SK-N-MC (cell line): ENCODE measurements around the gene SPSB3.

ENCODE experiments used
- DNase-seq: peaks from one replicate; pipeline ENCODE4 v3.0.0-alpha.2; 2011; ENCODE audit warnings: low read depth, low spot score
- H3K27ac ChIP-seq: fragments of 200-600 bp; sonication (generic); 2 replicates; pipeline ENCODE4 v1.5.1; 2016; ENCODE audit warnings: mixed run types
- H3K36me3 ChIP-seq: fragments of 200-600 bp; sonication (generic); 2 replicates; pipeline ENCODE4 v1.6.1; 2017; ENCODE audit warnings: antibody characterized with exemption, low read length, mixed read lengths; ENCODE audit not compliant: insufficient read depth
- H3K4me3 ChIP-seq: fragments of 200-600 bp; sonication (generic); 2 replicates; pipeline ENCODE4 v1.5.1; 2016
- H3K9ac ChIP-seq: fragments of 200-600 bp; sonication (generic); 2 replicates; pipeline ENCODE4 v1.8.0; 2017; ENCODE audit warnings: mixed run types, mixed read lengths; ENCODE audit not compliant: insufficient read length
- H3K9me3 ChIP-seq: fragments of 200-600 bp; sonication (generic); 2 replicates; pipeline ENCODE4 v1.6.1; 2017; ENCODE audit warnings: low read depth, mild to moderate bottlenecking, antibody characterized with exemption, low read length, moderate library complexity, mixed read lengths
- EZH2 ChIP-seq: fragments of 200-600 bp; sonication (generic); IDR thresholded peaks from one replicate; pipeline ENCODE4 v1.6.1; 2017; ENCODE audit warnings: antibody characterized with exemption
- FOXP2 ChIP-seq: optimal IDR thresholded peaks from 2 replicates; pipeline ENCODE3; 2011; ENCODE audit warnings: mild to moderate bottlenecking, moderate library complexity; ENCODE audit not compliant: insufficient read depth; ENCODE audit errors: extremely low read length, control extremely low read depth
- POLR2AphosphoS5 ChIP-seq: IDR thresholded peaks from 2 replicates; pipeline ENCODE4 v1.6.1; 2012; ENCODE audit warnings: mild to moderate bottlenecking, low read depth, low read length, borderline replicate concordance

The SPSB3 gene

GRCh38 chr16:1767116-1767994 is 15.0 kb downstream of the SPSB3 start:
- no peak overlapping the region for H3K27ac ChIP-seq
- TF ChIP-seq POLR2AphosphoS5 (no peak), EZH2 (no peak), FOXP2 (no peak)
- H3K4me3 ChIP-seq: no peak overlapping the region
- peaks cover 3% of the 10 kb centered on the region for H3K36me3 ChIP-seq
- DNase-seq: no peak
- no peaks in the 10 kb centered on the region for H3K9me3 ChIP-seq
- no peak overlapping the region for H3K9ac ChIP-seq

- Histone ChIP-seq H3K9ac (no peak overlapping the region), H3K36me3 (peaks cover 3% of the 10 kb centered on the region), H3K9me3 (no peaks in the 10 kb centered on the region), H3K4me3 (no peak overlapping the region), H3K27ac (no peak overlapping the region)
- no peak for TF ChIP-seq FOXP2
- no peak for TF ChIP-seq EZH2
- TF ChIP-seq POLR2AphosphoS5: no peak
- DNase-seq: no peak
Measured at GRCh38 chr16:1766701-1767100, 15.7 kb downstream of the SPSB3 start.

GRCh38 chr16:1766231-1766630 is 16.1 kb downstream of the SPSB3 start:
- no peak for DNase-seq
- no peak for TF ChIP-seq EZH2
- TF ChIP-seq FOXP2: no peak
- no peak for TF ChIP-seq POLR2AphosphoS5
- H3K27ac ChIP-seq: no peak overlapping the region
- H3K9me3 ChIP-seq: no peaks in the 10 kb centered on the region
- peaks cover 3% of the 10 kb centered on the region for H3K36me3 ChIP-seq
- H3K4me3 ChIP-seq: no peak overlapping the region
- no peak overlapping the region for H3K9ac ChIP-seq

- no peak overlapping the region for H3K9ac ChIP-seq
- H3K36me3 ChIP-seq: peaks cover 3% of the 10 kb centered on the region
- no peak for DNase-seq
Measured at GRCh38 chr16:1765826-1766225, 16.5 kb downstream of the SPSB3 start.

GRCh38 chr16:1764971-1765370 is 17.4 kb downstream of the SPSB3 start:
- no peak overlapping the region for H3K9ac ChIP-seq
- H3K36me3 ChIP-seq: no peaks in the 10 kb centered on the region; the same call in 1 of the 2 replicates
- no peak overlapping the region for H3K4me3 ChIP-seq
- no peak for DNase-seq
- no peaks in the 10 kb centered on the region for H3K9me3 ChIP-seq
- no peak for TF ChIP-seq EZH2
- no peak for TF ChIP-seq POLR2AphosphoS5
- TF ChIP-seq FOXP2: no peak
- no peak overlapping the region for H3K27ac ChIP-seq

More at GRCh38 chr16:1765826-1766225, 16.5 kb downstream of the SPSB3 start:
- H3K9me3 ChIP-seq: no peaks in the 10 kb centered on the region
- no peak overlapping the region for H3K27ac ChIP-seq
- TF ChIP-seq POLR2AphosphoS5: no peak
- TF ChIP-seq EZH2: no peak
- no peak for TF ChIP-seq FOXP2
- H3K4me3 ChIP-seq: no peak overlapping the region

DNA sequence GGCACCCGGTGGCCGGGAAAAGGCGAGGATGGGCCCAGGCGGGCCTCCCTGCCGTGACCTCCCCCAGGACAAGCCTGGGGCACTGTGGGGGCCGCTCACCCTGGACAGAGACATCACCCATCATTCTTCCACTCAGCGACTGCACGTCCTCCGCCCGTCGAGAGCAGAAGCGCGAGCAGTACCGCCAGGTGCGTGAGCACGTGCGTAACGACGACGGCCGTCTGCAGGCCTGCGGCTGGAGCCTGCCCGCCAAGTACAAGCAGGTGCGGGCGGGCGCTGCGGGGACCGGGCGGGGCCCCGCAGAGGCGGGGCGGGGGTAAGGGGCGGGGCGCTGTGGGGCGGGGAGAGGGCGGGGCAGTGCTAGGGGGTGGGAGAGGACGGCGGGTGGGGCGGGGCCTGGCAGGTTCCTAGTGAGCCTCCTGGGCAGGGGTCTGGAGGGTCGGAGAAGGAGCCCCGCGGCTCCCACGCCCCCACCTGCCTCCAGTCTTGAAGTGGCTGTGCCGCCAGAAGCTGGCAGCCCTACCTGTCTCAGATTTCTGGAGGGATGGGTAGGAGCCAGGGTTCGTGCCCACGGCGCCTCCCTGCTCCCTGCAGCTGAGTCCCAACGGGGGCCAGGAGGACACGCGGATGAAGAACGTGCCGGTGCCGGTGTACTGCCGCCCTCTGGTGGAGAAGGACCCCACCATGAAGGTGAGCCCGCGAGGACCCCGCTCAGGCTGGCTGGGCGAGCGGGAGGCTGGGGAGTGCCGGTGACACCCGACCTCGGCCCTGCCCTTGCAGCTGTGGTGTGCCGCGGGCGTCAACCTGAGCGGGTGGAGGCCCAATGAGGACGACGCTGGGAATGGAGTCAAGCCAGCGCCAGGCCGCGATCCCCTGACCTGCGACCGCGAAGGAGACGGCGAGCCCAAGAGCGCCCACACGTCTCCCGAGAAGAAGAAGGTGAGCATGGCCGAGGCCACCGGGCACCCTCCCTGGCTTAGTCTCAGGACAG is 18.6 kb downstream of the SPSB3 start:
- no peak for DNase-seq
- H3K9ac ChIP-seq: no peak overlapping the region
- H3K9me3 ChIP-seq: no peaks in the 10 kb centered on the region
- no peak overlapping the region for H3K27ac ChIP-seq
- H3K36me3 ChIP-seq: no peaks in the 10 kb centered on the region; the same call in 1 of the 2 replicates
- TF ChIP-seq FOXP2: no peak
- no peak for TF ChIP-seq EZH2
- H3K4me3 ChIP-seq: no peak overlapping the region

- H3K4me3 ChIP-seq: no peak overlapping the region
- no peak overlapping the region for H3K9ac ChIP-seq
- no peaks in the 10 kb centered on the region; the same call in 1 of the 2 replicates for H3K36me3 ChIP-seq
- TF ChIP-seq FOXP2 (no peak), POLR2AphosphoS5 (no peak), EZH2 (no peak)
- H3K9me3 ChIP-seq: no peaks in the 10 kb centered on the region
- H3K27ac ChIP-seq: no peak overlapping the region
- no peak for DNase-seq
Measured at GRCh38 chr16:1762879-1763520, 19.4 kb downstream of the SPSB3 start.
